SK-N-MC (cell line): Measurements from ENCODE around the gene ITGBL1.
"Not testable (repeated sequence)": the region's sequence is repeated elsewhere in the genome, so short reads cannot be mapped to it uniquely, and the experiment has no call there.

Experiments used
- EZH2 ChIP-seq: fragments of 200-600 bp; sonication (generic); IDR thresholded peaks from one replicate; pipeline ENCODE4 v1.6.1; 2017; ENCODE audit warnings: antibody characterized with exemption
- POLR2AphosphoS5 ChIP-seq: IDR thresholded peaks from 2 replicates; pipeline ENCODE4 v1.6.1; 2012; ENCODE audit warnings: mild to moderate bottlenecking, low read depth, low read length, borderline replicate concordance

- not testable (repeated sequence) for TF ChIP-seq POLR2AphosphoS5, EZH2
These were observed 92.1 kb downstream of the ITGBL1 start for GRCh38 chr13:101544544-101544943.
